Astrocyte (in vitro differentiated cells and primary cell): ENCODE data around the gene CRELD1. TPM values are rescaled to one million over a fixed set of nuclear protein-coding genes. Genes with fewer than 3 reads are reported as not detected.

Source experiments
- DNase-seq: peaks from one replicate; pipeline ENCODE4 v3.0.0-alpha.2; 2010; ENCODE audit warnings: low read depth
- FAIRE-seq: peaks from 2 replicates; lab custom pipeline; 2011; peaks lifted over from hg19 to GRCh38; lab: Jason Lieb, UNC
- H2AFZ ChIP-seq: 2 replicates; pipeline ENCODE4 v1.6.0; 2012; ENCODE audit warnings: low read depth, low read length, inconsistent platforms
- H3K27ac ChIP-seq: 2 replicates; pipeline ENCODE4 v1.5.1; 2011; ENCODE audit warnings: low read depth, low read length, inconsistent platforms
- H3K27me3 ChIP-seq: 2 replicates; pipeline ENCODE4 v1.6.0; 2011; ENCODE audit warnings: low read length, inconsistent platforms; ENCODE audit not compliant: insufficient read depth
- H3K36me3 ChIP-seq: 2 replicates; pipeline ENCODE4 v1.5.1; 2011; ENCODE audit warnings: low read length, inconsistent platforms; ENCODE audit not compliant: insufficient read depth
- H3K4me1 ChIP-seq: 2 replicates; pipeline ENCODE4 v1.5.1; 2011; ENCODE audit warnings: low read length, inconsistent platforms; ENCODE audit not compliant: insufficient read depth
- H3K4me2 ChIP-seq: 2 replicates; pipeline ENCODE4 v1.6.0; 2012; ENCODE audit warnings: low read length, inconsistent platforms
- H3K4me3 ChIP-seq: 2 replicates; pipeline ENCODE4 v1.5.1; 2011; ENCODE audit warnings: low read depth, mild to moderate bottlenecking, low read length, inconsistent platforms; ENCODE audit not compliant: insufficient read depth
- H3K79me2 ChIP-seq: 2 replicates; pipeline ENCODE4 v1.6.0; 2012; ENCODE audit warnings: mild to moderate bottlenecking, low read length, inconsistent platforms; ENCODE audit not compliant: insufficient read depth
- H3K9ac ChIP-seq: 2 replicates; pipeline ENCODE4 v1.6.0; 2012; ENCODE audit warnings: mild to moderate bottlenecking, low read length, inconsistent platforms
- H3K9me3 ChIP-seq: 2 replicates; pipeline ENCODE4 v1.5.1; 2012; ENCODE audit warnings: low read depth, mild to moderate bottlenecking, low read length, inconsistent platforms; ENCODE audit not compliant: insufficient read depth
- H4K20me1 ChIP-seq: 2 replicates; pipeline ENCODE4 v1.6.0; 2012; ENCODE audit warnings: low read length, inconsistent platforms; ENCODE audit not compliant: insufficient read depth
- H3K27ac Mint-ChIP-seq: one replicate; pipeline ENCODE4 v1.8.0; 2021; ENCODE audit warnings: mild to moderate bottlenecking, mixed read lengths; ENCODE audit not compliant: unreplicated experiment
- H3K27me3 Mint-ChIP-seq: one replicate; pipeline ENCODE4 v1.8.0; 2021; ENCODE audit warnings: low read depth, mixed read lengths; ENCODE audit not compliant: unreplicated experiment
- H3K36me3 Mint-ChIP-seq: one replicate; pipeline ENCODE4 v1.8.0; 2021; ENCODE audit warnings: low read depth, mixed read lengths; ENCODE audit not compliant: unreplicated experiment
- H3K4me1 Mint-ChIP-seq: one replicate; pipeline ENCODE4 v1.8.0; 2021; ENCODE audit warnings: low read depth, mixed read lengths; ENCODE audit not compliant: unreplicated experiment
- H3K4me3 Mint-ChIP-seq: one replicate; pipeline ENCODE4 v1.8.0; 2021; ENCODE audit warnings: mild to moderate bottlenecking, moderate library complexity, mixed read lengths; ENCODE audit not compliant: unreplicated experiment
- H3K9me3 Mint-ChIP-seq: one replicate; pipeline ENCODE4 v1.8.0; 2021; ENCODE audit warnings: mild to moderate bottlenecking, mixed read lengths; ENCODE audit not compliant: unreplicated experiment
- EZH2 ChIP-seq: IDR thresholded peaks from 2 replicates; pipeline ENCODE4 v1.6.1; 2012; ENCODE audit warnings: mild to moderate bottlenecking, low read length, inconsistent platforms; ENCODE audit not compliant: insufficient read depth
- total RNA-seq: library from RNA; stranded (reverse); gene quantifications from 2 replicates; pipeline ENCODE4 v1.2.1, GENCODE V29; 2021
- TF ChIP-seq, protein P1 (sequence below): IDR thresholded peaks from 2 replicates; pipeline ENCODE4 v1.5.1; 2011; ENCODE audit warnings: low read depth, mild to moderate bottlenecking, inconsistent platforms, low read length, moderate library complexity; ENCODE audit not compliant: insufficient read depth

The CRELD1 gene
- total RNA-seq, 1 donor from 2014 or later: 18.8 TPM

DNA sequence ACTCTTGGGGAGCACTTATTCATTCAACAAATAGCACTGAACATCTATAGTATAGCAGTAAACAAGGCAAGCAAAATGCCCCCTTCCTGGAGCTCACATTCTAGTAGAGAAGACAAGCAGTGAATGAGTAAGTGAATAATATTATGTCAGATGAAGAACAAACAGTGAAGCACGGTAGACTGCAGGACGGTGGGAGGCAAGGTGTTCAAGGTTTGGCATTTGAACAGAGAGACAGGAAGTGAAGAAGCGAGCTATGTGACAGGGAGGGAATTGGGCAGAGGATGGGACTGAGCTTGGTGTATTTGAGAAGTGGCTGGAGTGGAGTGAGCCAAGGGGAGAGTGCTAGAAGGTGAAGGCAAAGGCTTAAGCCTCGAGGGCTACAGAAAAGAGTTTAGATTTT, 1.4 kb downstream of the CRELD1 start:
- Mint-ChIP-seq H3K27ac (no peak overlapping the region), H3K4me1 (peaks cover 2% of the 10 kb centered on the region), H3K27me3 (no peaks in the 10 kb centered on the region), H3K36me3 (peaks cover 19% of the 10 kb centered on the region), H3K9me3 (peaks cover 3% of the 10 kb centered on the region), H3K4me3 (peak overlapping the region; percentile 92)
- Histone ChIP-seq H3K79me2 (no peaks in the 10 kb centered on the region), H3K27me3 (no peaks in the 10 kb centered on the region), H3K9ac (no peak overlapping the region), H3K4me3 (no peak overlapping the region), H2AFZ (no peak overlapping the region), H3K4me2 (peak overlapping the region; percentile 85), H3K36me3 (no peaks in the 10 kb centered on the region), H3K4me1 (peaks cover 9% of the 10 kb centered on the region), H4K20me1 (no peaks in the 10 kb centered on the region), H3K27ac (no peak overlapping the region), H3K9me3 (no peaks in the 10 kb centered on the region)
- FAIRE-seq: no peak
- DNase-seq: no peak
- TF ChIP-seq, protein P1, sequence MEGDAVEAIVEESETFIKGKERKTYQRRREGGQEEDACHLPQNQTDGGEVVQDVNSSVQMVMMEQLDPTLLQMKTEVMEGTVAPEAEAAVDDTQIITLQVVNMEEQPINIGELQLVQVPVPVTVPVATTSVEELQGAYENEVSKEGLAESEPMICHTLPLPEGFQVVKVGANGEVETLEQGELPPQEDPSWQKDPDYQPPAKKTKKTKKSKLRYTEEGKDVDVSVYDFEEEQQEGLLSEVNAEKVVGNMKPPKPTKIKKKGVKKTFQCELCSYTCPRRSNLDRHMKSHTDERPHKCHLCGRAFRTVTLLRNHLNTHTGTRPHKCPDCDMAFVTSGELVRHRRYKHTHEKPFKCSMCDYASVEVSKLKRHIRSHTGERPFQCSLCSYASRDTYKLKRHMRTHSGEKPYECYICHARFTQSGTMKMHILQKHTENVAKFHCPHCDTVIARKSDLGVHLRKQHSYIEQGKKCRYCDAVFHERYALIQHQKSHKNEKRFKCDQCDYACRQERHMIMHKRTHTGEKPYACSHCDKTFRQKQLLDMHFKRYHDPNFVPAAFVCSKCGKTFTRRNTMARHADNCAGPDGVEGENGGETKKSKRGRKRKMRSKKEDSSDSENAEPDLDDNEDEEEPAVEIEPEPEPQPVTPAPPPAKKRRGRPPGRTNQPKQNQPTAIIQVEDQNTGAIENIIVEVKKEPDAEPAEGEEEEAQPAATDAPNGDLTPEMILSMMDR: no peak
- TF ChIP-seq EZH2: no peak

DNA sequence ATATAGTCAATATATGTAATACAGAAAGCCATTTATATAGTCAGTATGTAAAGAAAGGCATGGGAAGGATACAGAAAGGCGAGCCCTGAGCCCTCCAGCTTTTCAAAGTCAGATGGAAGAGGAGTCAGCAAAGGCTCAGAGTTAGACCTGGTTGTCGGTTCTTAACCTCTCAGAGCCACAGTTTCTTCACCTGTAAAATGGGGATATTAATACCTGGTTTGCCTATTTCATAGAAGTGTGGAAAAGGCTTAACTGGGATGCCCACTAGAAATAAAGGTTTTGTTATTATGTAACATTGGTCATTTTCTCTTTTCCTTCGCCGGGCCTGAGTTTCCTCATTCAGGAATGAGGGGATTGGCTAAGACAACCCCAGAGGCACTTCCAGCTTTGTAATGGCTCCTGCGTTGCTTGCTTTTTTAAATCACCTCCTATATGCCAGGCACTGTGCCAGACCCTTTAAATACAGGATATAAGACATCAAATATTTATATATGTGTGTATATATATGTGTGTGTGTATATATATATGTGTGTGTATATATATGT, 2.4 kb downstream of the CRELD1 start:
- peaks cover 9% of the 10 kb centered on the region for H3K4me1 ChIP-seq
- no peak for DNase-seq
- H3K27ac ChIP-seq: no peak overlapping the region
- H3K4me2 ChIP-seq: no peak overlapping the region
- no peak for TF ChIP-seq EZH2
- TF ChIP-seq, protein P1: no peak
- H3K79me2 ChIP-seq: no peaks in the 10 kb centered on the region
- peaks cover 2% of the 10 kb centered on the region for H3K4me1 Mint-ChIP-seq
- no peaks in the 10 kb centered on the region for H3K27me3 Mint-ChIP-seq
- H3K4me3 Mint-ChIP-seq: no peak overlapping the region
- H3K4me3 ChIP-seq: no peak overlapping the region
- no peak overlapping the region for H3K9ac ChIP-seq
- no peaks in the 10 kb centered on the region for H3K36me3 ChIP-seq
- no peak overlapping the region for H3K27ac Mint-ChIP-seq
- H2AFZ ChIP-seq: no peak overlapping the region
- H3K9me3 ChIP-seq: no peaks in the 10 kb centered on the region
- FAIRE-seq: no peak
- H3K27me3 ChIP-seq: no peaks in the 10 kb centered on the region
- no peaks in the 10 kb centered on the region for H3K9me3 Mint-ChIP-seq
- H3K36me3 Mint-ChIP-seq: peaks cover 10% of the 10 kb centered on the region
- no peaks in the 10 kb centered on the region for H4K20me1 ChIP-seq

DNA sequence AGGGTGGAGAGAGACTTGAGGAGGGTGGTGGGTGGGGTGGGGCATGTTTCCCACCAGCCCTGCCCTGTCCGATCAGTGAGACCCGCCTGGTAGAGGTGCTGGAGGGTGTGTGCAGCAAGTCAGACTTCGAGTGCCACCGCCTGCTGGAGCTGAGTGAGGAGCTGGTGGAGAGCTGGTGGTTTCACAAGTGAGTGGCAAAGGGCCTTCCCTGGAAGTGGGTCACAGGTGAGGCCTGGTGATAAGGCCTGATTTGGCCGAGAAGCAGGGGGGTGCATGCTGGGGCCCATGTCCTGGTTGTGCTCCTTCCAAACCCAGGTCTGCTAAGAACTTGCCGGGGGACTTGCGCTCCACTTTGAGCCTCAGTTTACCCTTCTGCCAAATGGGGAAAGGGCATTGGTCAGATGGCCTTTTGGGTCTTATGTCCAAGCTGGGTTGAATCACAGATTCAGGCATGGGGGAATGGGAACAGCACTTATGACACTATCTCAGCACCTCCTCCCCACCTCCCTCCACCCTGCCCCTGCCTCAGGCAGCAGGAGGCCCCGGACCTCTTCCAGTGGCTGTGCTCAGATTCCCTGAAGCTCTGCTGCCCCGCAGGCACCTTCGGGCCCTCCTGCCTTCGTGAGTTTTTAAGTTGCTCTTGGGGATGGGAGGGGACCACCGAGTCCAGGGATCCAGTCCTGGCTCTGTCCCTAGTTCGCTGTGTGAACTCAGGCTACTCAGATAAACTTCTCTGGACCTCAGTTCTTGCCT, 4.0 kb downstream of the CRELD1 start:
- no peak overlapping the region for H3K27ac Mint-ChIP-seq
- no peak for FAIRE-seq

More for the DNA sequence above, 4.0 kb downstream of the CRELD1 start:
- Histone ChIP-seq H3K4me2 (no peak overlapping the region), H3K27me3 (no peaks in the 10 kb centered on the region), H3K4me3 (no peak overlapping the region), H3K4me1 (peaks cover 7% of the 10 kb centered on the region), H3K27ac (no peak overlapping the region), H4K20me1 (no peaks in the 10 kb centered on the region), H2AFZ (no peak overlapping the region), H3K79me2 (no peaks in the 10 kb centered on the region), H3K9ac (no peak overlapping the region), H3K36me3 (no peaks in the 10 kb centered on the region), H3K9me3 (no peaks in the 10 kb centered on the region)
- no peak for TF ChIP-seq EZH2
- TF ChIP-seq, protein P1: no peak
- Mint-ChIP-seq H3K27me3 (no peaks in the 10 kb centered on the region), H3K4me1 (peaks cover 2% of the 10 kb centered on the region), H3K4me3 (no peak overlapping the region), H3K9me3 (no peaks in the 10 kb centered on the region), H3K36me3 (peaks cover 8% of the 10 kb centered on the region)
- no peak for DNase-seq
